K562 (cell line): Measurements from ENCODE around the gene RFX3. TPM values are rescaled to one million over a fixed set of nuclear protein-coding genes. Genes with fewer than 3 reads are reported as not detected.

Experiments
- ATF7 ChIP-seq: fragments of 450-650 bp; IDR thresholded peaks from 2 replicates; pipeline ENCODE4 v1.7.1; 2014; ENCODE audit warnings: mild to moderate bottlenecking, moderate library complexity
- CHCHD3 ChIP-seq: fragments of 250-450 bp; sonication (Bioruptor Pico); IDR thresholded peaks from 2 replicates; pipeline ENCODE4 v2.1.2; 2022; ENCODE audit warnings: mild to moderate bottlenecking
- CXXC5 ChIP-seq: fragments of 250-450 bp; sonication (Bioruptor Pico); IDR thresholded peaks from 2 replicates; pipeline ENCODE4 v1.8.0; 2022; ENCODE audit warnings: inconsistent platforms, mild to moderate bottlenecking, moderate library complexity
- E2F6 ChIP-seq, 2 experiments: IDR thresholded peaks; 2 replicates each; pipeline ENCODE4 v1.6.1; 2011; ENCODE audit warnings: borderline replicate concordance in 1 of 2, control low read depth in 1 of 2, low read depth in 1 of 2, low read length in 1 of 2, mild to moderate bottlenecking in 1 of 2, mixed read lengths in 1 of 2, moderate library complexity in 1 of 2; ENCODE audit not compliant: insufficient read depth in 1 of 2, insufficient read length in 1 of 2, poor library complexity in 1 of 2, severe bottlenecking in 1 of 2; ENCODE audit errors: extremely low read depth in 1 of 2
- FOXA3 ChIP-seq, 2 experiments: fragments of 450-650 bp in 1 of 2; sonication (generic) in 1 of 2; formaldehyde crosslinking; IDR thresholded peaks in 1 of 2; conservative IDR thresholded peaks in 1 of 2; 2 replicates each; pipeline versions ENCODE4 v1.4.0 to v1.8.0; 2020 to 2022; ENCODE audit warnings: mild to moderate bottlenecking in 2 of 2, missing genetic modification reagents in 1 of 2
- GABPB1 ChIP-seq: sonication (generic); formaldehyde crosslinking; IDR thresholded peaks from 2 replicates; pipeline ENCODE4 v1.8.0; 2022; ENCODE audit warnings: mild to moderate bottlenecking, missing genetic modification reagents
- HBP1 ChIP-seq: fragments of 450-650 bp; formaldehyde crosslinking; IDR thresholded peaks from 2 replicates; pipeline ENCODE4 v1.4.0; 2022; ENCODE audit warnings: missing genetic modification characterization
- HDAC1 ChIP-seq, 2 experiments: fragments of 450-650 bp; IDR thresholded peaks; 2 replicates each; pipeline ENCODE4 v1.6.1; 2016 to 2017; ENCODE audit warnings: inconsistent platforms in 1 of 2, mild to moderate bottlenecking in 1 of 2, moderate library complexity in 1 of 2
- HSF4 ChIP-seq: fragments of 250-450 bp; sonication (Bioruptor Pico); IDR thresholded peaks from 2 replicates; pipeline ENCODE4 v2.1.2; 2022; ENCODE audit warnings: mild to moderate bottlenecking, moderate library complexity, borderline replicate concordance
- KAT7 ChIP-seq: sonication (generic); formaldehyde crosslinking; IDR thresholded peaks from 2 replicates; pipeline ENCODE4 v1.8.0; 2022; ENCODE audit warnings: missing genetic modification reagents, mild to moderate bottlenecking, borderline replicate concordance
- NCOA4 ChIP-seq: fragments of 450-650 bp; IDR thresholded peaks from 2 replicates; pipeline ENCODE4 v1.6.1; 2018; ENCODE audit warnings: mild to moderate bottlenecking; ENCODE audit not compliant: partially characterized antibody
- POLR2AphosphoS5 ChIP-seq: IDR thresholded peaks from 2 replicates; pipeline ENCODE4 v1.6.1; 2011; ENCODE audit warnings: mild to moderate bottlenecking, low read depth, low read length, moderate library complexity; ENCODE audit not compliant: control insufficient read depth, insufficient read depth
- POLR2B ChIP-seq: fragments of 450-650 bp; IDR thresholded peaks from 2 replicates; pipeline ENCODE4 v1.6.1; 2018; ENCODE audit warnings: low read depth; ENCODE audit not compliant: partially characterized antibody
- POLR2H ChIP-seq: IDR thresholded peaks from 2 replicates; pipeline ENCODE4 v1.6.1; 2016; ENCODE audit warnings: missing genetic modification characterization, low read depth, mild to moderate bottlenecking, control low read depth, missing compliant biosample characterization, moderate library complexity
- PRPF4 ChIP-seq: fragments of 200-400 bp; formaldehyde crosslinking; IDR thresholded peaks from one replicate; pipeline ENCODE4 v1.6.1; 2017; ENCODE audit warnings: low read length, low read depth, mild to moderate bottlenecking; ENCODE audit not compliant: insufficient read depth, poor library complexity, severe bottlenecking
- PTRF ChIP-seq: fragments of 450-650 bp; IDR thresholded peaks from 2 replicates; pipeline ENCODE4 v1.6.1; 2016; ENCODE audit warnings: mild to moderate bottlenecking, missing genetic modification characterization, missing compliant biosample characterization
- SP1 ChIP-seq: sonication (generic); formaldehyde crosslinking; IDR thresholded peaks from 2 replicates; pipeline ENCODE4 v1.8.1; 2022; ENCODE audit warnings: mild to moderate bottlenecking, missing genetic modification reagents
- TAF7 ChIP-seq: fragments of 450-650 bp; IDR thresholded peaks from 2 replicates; pipeline ENCODE4 v1.6.1; 2016; ENCODE audit warnings: missing genetic modification characterization, missing compliant biosample characterization
- TRIM24 ChIP-seq, 2 experiments: fragments of 450-650 bp; IDR thresholded peaks; 2 replicates each; pipeline ENCODE4 v1.6.1; 2016
- ZNF197 ChIP-seq: fragments of 200-800 bp; sonication (Bioruptor generic); IDR thresholded peaks from 2 replicates; pipeline ENCODE4 v1.6.1; 2016; ENCODE audit warnings: low read depth, missing genetic modification characterization, missing compliant biosample characterization
- polyA plus RNA-seq, 8 experiments: library from polyadenylated mRNA; depleted of rRNA in 4 of 8; stranded (reverse) in 5 of 8; unstranded in 3 of 8; fragments of >200 nt; fragmentation: Nextera tagmentation in 2 of 8; fragmentation: Illumina TruSeq in 1 of 8; extraction: Ambion mirVana in 2 of 8; extraction: Trizol in 1 of 8; gene quantifications; 2 replicates each; pipeline versions ENCODE4 v1.2.1 to v1.2.3, GENCODE V29; 2011 to 2014; ENCODE audit warnings: inconsistent platforms in 1 of 8, missing spikeins in 1 of 8
- total RNA-seq, 7 experiments: library from RNA; depleted of rRNA in 6 of 7; stranded (reverse); fragments of >200 nt in 6 of 7; fragmentation: Illumina TruSeq in 2 of 7; extraction: Trizol in 2 of 7; gene quantifications; 2 replicates each; pipeline versions ENCODE4 v1.2.1 to v1.2.3, GENCODE V29; 2011 to 2021; ENCODE audit warnings: low replicate concordance in 1 of 7
- TF ChIP-seq, protein P1 (sequence below): fragments of 450-650 bp; IDR thresholded peaks from 2 replicates; pipeline ENCODE4 v1.6.1; 2018; ENCODE audit not compliant: partially characterized antibody

The RFX3 gene
- total and polyA plus RNA-seq, 9 of the 15 experiments (the other 6 are each of a cell fraction or from before 2014, with no cell fraction given), result 0.86 to 4.9 (median 2.0) TPM

DNA sequence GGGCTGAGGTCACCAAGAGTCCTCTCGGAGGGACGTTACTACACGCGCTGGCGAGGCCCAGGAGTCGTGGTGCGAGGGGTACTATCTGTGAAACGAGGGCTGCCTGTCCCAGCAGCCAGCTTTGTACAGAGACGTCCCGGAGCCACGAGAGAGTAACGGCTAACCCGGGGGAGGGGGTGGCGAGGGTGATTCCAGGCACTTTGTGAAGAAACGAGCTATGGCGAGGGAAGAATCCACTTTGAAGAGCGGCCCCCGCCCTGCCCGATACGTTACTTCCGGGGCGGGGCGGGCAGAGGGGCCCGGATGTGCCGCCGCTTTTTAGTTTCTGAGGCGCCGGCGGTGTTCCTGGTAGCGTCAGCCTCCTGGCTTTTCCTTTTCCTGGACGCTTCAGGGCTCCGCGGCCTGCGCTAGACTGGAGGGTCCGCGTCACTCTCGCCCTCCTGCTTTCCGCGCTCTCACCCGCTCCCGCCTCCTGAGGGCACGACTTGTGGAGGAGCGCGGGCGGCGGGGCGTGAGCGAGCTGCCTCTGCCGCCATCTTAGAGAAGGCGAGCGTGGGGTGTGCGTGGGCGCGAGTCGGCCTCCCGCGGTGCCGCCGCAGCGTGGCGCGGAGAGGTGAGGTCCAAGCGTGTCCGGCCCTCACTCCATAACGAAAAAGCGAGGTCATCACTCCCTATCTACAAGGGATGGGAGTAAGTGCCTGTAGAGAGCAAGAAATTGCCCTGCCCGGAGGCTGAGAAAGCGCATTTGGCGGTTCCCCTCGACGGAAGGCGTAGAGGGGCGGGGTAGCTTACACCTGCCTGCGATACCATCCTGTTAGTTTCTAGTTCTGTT lies 580 bp upstream of the RFX3 start (continued):
- TF ChIP-seq CXXC5 (CRISPR knock-in tag), result peak; percentile 72
- TF ChIP-seq FOXA3 (CRISPR knock-in tag; conservative IDR thresholded peaks at IDR 0.05 in 1 of 2, IDR thresholded peaks at IDR 0.05 in 1 of 2), result peak in 1 of 2 experiments; percentile 42; a peak in 1 of 4 replicates
- no peak for TF ChIP-seq CHCHD3
- TF ChIP-seq PTRF, result no peak
- peak; percentile 89 for TF ChIP-seq POLR2H (tag)
- peak; percentile 54 for TF ChIP-seq E2F6 (IDR thresholded peaks at IDR 0.05; ENCODE audit: borderline replicate concordance in 1 of 2, extremely low read depth in 1 of 2, insufficient read depth in 1 of 2, insufficient read length in 1 of 2, low read depth in 1 of 2, low read length in 1 of 2, poor library complexity in 1 of 2, severe bottlenecking in 1 of 2)
- TF ChIP-seq, protein P1, sequence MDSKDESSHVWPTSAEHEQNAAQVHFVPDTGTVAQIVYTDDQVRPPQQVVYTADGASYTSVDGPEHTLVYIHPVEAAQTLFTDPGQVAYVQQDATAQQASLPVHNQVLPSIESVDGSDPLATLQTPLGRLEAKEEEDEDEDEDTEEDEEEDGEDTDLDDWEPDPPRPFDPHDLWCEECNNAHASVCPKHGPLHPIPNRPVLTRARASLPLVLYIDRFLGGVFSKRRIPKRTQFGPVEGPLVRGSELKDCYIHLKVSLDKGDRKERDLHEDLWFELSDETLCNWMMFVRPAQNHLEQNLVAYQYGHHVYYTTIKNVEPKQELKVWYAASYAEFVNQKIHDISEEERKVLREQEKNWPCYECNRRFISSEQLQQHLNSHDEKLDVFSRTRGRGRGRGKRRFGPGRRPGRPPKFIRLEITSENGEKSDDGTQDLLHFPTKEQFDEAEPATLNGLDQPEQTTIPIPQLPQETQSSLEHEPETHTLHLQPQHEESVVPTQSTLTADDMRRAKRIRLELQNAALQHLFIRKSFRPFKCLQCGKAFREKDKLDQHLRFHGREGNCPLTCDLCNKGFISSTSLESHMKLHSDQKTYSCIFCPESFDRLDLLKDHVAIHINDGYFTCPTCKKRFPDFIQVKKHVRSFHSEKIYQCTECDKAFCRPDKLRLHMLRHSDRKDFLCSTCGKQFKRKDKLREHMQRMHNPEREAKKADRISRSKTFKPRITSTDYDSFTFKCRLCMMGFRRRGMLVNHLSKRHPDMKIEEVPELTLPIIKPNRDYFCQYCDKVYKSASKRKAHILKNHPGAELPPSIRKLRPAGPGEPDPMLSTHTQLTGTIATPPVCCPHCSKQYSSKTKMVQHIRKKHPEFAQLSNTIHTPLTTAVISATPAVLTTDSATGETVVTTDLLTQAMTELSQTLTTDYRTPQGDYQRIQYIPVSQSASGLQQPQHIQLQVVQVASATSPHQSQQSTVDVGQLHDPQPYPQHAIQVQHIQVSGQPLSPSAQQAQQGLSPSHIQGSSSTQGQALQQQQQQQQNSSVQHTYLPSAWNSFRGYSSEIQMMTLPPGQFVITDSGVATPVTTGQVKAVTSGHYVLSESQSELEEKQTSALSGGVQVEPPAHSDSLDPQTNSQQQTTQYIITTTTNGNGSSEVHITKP, result peak; percentile 71
- no peak for TF ChIP-seq NCOA4
- TF ChIP-seq GABPB1 (CRISPR knock-in tag), result peak; percentile 87
- peak; percentile 87 for TF ChIP-seq TAF7 (tag)
- no peak for TF ChIP-seq ZNF197 (CRISPR knock-in tag)
- TF ChIP-seq POLR2AphosphoS5, result peak; percentile 51; the same call in 1 of the 2 replicates
- TF ChIP-seq SP1, result peak; percentile 60; the same call in 1 of the 2 replicates
- TF ChIP-seq PRPF4, result peak; percentile 72
- TF ChIP-seq KAT7 (CRISPR knock-in tag), result peak; percentile 78; the same call in 1 of the 2 replicates
- TF ChIP-seq TRIM24 (IDR thresholded peaks at IDR 0.05), result no peak
- TF ChIP-seq ATF7, result 0 out of 2 replicates have a peak, but pooled peaks have one; percentile 49
- no peak for TF ChIP-seq HSF4 (CRISPR knock-in tag)
- peak in 1 of 2 experiments; percentile 33; a peak in 2 of 4 replicates for TF ChIP-seq HDAC1 (IDR thresholded peaks at IDR 0.05)
- TF ChIP-seq POLR2B, result peak; percentile 84
- TF ChIP-seq HBP1 (CRISPR knock-in tag), result no peak
